GM21723 (cell line): ENCODE measurements around the gene APOL6.

Experiments used
- ATAC-seq: cut with Tn5 transposase; IDR thresholded peaks from one replicate; pipeline ENCODE4 v1.9.1; 2021; ENCODE audit warnings: mild to moderate bottlenecking, moderate library complexity; ENCODE audit not compliant: unreplicated experiment

The APOL6 gene, protein sequence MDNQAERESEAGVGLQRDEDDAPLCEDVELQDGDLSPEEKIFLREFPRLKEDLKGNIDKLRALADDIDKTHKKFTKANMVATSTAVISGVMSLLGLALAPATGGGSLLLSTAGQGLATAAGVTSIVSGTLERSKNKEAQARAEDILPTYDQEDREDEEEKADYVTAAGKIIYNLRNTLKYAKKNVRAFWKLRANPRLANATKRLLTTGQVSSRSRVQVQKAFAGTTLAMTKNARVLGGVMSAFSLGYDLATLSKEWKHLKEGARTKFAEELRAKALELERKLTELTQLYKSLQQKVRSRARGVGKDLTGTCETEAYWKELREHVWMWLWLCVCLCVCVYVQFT

GRCh38 chr22:35648066-35649025 is at the start of gene APOL6:
APOL6 (plus strand) TSS chr22:35648446; CDS start chr22:35656426, 7,980 bp downstream.
- ATAC-seq = no peak

DNA sequence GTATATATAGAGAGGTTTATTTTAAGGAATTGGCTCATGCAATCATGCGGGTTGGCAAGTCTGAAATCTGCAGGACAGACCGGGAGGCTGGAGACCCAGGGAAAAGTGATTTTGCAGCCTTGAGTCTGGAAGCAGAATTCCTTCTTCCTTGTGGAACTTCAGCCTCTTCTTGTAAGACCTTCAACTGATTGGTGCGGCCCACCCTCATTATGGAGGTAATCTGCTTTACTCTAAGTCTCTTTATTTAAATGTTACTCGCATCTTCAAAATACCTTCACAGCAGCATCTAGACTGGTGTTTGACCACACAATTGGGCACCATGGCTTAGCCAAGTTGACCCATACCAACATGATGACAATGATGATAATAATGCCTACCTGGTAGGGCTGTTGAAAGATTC is 48.9 kb upstream of the APOL6 start:
- no peak for ATAC-seq

- no peak for ATAC-seq
These were observed 47.8 kb upstream of the APOL6 start for GRCh38 chr22:35600476-35600875.

DNA sequence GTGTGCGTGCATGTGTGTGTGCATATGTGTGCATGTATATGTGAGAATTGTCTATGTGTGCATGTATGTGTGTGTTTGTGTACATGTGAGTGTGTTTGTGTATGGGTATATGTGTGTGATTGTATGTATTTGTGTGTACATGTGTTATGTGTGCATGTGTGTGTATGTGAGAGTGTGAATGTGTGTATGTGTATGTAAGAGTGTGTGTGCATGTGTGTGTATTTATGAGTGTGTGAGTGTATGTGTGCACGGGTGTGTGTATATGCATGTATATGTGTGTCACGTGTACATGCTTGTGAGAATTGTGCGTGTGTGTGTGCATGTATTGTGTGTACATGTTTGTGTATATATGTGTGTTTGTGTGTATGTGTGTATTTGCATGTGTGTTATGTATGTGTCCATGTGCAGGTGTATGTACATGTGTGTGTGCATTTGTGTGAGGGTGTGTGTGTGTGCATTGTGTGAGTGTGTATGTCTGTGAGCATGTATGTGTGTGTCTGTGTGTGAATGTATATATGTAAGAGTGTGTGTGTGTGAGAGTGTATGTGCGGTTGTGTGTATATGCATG is 47.1 kb upstream of the APOL6 start:
- no peak for ATAC-seq

DNA sequence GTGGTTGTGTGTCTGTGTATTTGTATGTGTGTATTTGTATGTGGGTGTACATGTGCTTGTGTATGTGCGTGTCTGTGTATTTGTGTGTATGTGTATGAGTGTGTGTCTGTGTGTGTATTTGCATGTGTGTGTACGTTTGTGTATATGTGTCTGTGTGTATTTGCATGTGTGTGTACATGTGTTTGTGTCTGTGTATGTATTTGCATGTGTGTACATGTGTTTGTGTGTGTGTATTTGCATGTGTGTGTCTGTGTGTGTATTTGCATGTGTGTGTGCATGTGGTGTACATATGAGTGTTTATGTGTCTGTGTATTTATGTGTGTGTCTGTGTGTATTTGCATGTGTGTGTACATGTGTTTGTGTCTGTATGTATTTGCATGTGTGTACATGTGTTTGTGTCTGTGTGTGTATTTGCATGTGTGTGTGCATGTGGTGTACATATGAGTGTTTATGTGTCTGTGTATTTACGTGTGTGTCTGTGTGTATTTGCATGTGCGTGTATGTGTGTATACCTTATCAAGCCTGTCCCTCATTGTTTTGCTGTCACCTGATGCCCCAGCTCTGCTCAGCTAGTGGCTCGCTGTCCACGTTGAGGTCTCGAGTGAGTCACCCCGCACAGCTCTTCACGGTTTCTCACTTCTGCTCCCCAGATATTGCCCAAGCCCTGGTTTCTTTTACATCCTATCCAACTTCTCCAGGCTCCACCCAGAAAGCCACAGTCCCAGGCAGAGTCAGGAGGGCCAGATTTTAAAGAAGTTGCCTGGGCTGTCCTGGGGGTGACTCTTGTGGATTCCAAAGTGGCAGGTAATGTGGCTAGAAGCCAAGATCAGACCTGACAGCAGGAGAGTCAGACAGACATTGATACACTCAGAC is 46.3 kb upstream of the APOL6 start:
- ATAC-seq = no peak

GRCh38 chr22:35604621-35605368 is 43.5 kb upstream of the APOL6 start:
- no peak for ATAC-seq

DNA sequence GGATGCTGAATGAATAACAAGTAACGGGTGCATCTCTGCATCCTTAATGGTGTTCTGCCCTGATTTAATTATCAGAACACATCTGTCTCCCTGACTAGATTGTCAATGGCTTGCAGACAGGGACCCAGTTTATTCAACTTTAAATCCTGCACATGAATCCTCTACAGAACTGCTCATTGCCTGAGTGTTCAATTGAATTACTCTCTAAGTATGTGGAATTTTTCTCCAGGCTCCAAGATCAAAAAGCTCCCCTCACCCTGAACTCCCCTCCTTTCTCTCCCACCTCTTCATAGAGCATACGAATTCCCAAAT is 42.9 kb upstream of the APOL6 start:
- no peak for ATAC-seq

DNA sequence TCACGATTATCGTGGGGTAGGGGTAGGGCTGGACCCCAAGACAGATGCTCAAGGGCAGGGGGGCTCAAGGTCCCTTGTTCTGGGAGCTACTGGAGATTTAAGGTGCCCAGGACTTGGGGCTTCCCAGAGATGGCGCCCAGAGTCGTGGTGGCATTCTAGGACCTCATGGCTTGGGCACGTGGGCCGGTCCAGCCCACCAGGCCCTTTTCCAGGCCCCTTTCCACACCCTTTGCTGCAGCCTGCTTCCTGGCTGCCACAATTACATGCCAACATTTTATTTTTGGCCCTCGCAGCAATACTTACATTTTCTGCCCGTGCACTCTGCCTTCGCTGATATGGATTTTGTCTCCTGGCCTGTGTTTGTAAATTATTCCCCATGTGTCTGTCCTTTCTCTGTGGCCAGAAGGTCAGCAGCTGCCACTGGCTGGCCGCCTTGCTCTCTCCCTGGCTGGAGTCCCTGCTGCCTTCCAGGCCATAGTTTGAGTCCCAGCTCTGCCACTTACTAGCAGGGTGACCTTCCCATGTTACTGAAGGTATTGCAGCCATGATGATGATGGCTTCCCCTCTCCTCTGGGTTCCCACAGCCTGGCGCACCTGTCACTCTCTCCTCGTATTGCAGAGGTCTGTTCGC is 42.3 kb upstream of the APOL6 start:
- no peak for ATAC-seq

DNA sequence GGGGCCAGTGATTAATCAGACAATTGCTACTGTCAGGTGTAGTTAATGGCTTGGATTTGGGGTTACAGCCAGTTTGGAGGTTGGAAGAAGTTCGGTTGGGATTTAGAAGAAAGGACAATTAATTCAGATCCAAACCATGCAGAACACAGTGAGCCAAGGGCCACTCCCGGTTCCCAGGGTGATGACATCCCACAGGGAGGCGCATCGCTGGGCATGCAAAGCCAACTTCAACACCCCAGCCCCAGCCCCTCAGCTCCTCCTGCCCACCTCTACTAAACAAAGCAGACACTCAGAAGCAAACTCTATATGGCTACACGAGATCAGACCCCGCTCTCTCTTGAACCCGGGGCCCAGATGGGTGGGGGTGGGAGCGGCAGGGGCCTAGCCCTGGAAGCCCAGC is 41.3 kb upstream of the APOL6 start:
- ATAC-seq = no peak

GRCh38 chr22:35608088-35608487 is 40.2 kb upstream of the APOL6 start:
- no peak for ATAC-seq

DNA sequence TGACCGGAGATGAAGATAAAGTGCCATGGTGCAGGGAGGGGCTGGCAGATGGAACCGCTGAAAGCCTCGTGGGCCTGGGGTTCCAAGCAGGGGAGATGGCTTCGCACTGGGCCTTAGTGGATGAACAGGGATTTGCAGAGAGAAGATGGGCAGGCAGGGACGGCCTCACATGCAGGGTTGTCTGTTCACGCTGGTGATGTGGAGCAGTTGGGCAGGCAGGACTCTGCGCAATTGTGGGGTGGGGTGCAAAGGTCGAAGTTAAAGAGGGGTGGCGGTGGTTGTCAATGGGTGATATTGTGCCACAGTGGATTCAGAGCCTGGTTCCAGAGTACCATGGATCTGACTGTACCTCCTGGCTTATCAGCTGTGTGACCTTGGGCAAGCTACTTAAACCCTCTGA is 39.0 kb upstream of the APOL6 start:
- no peak for ATAC-seq

- ATAC-seq = no peak
These were observed 38.5 kb upstream of the APOL6 start for GRCh38 chr22:35609761-35610160.

GRCh38 chr22:35610741-35611140 is 37.5 kb upstream of the APOL6 start:
- ATAC-seq = no peak

- ATAC-seq = no peak
These were observed 36.9 kb upstream of the APOL6 start for GRCh38 chr22:35611200-35611890.

DNA sequence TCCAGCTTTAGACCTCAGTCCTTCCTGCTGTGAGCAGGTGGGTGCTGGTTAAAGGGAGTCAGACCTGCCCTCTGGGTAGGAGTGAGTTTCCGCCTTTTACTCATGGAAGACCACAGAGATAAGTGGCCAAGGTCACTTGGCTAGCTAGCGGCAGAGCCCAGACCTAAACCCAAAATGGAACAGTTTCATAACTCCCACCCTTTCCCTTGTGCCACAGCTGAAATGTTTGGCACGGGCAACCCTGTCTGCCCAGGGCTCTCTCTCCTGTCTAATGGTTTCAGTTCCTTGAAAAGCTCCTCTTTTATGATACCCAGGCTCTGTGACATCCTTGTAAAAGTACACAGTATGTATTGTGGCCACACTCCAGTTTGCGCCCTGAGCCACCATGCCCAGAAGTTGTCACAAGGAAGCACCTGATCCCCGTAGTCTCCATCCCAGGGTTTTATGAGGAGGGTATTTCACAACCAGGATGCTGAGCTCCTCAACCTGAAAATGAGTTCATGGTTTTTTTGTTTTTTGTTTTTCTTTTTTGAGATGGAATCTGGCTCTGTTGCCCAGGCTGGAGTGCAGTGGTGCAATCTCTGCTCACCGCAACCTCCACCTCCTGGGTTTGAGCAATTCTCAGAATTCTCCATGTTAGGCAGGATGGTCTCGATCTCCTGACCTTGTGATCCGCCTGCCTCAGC is 36.2 kb upstream of the APOL6 start:
- no peak for ATAC-seq

GRCh38 chr22:35612903-35613302 is 35.3 kb upstream of the APOL6 start:
- ATAC-seq = no peak

GRCh38 chr22:35614404-35614803 is 33.8 kb upstream of the APOL6 start:
- ATAC-seq = no peak

GRCh38 chr22:35615156-35615555 is 33.1 kb upstream of the APOL6 start:
- no peak for ATAC-seq

DNA sequence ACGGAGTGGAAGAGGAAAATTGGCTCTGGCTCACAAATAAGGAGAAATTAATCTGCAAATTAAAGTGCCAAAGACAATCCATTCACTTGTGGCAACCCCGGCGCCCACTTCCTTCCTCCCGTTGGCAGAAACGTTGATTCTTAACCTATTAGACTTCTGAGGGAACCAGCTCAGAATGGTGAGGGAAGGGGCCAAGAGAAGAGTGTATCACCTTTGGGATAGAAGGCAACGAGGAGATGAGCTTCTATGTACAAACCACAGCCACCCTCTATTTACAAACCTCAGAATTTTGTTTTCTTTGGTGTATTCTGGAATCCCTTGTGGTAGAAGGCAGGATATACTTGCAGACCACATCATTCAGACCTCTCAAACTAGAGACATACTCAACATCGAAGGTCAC is 32.2 kb upstream of the APOL6 start:
- ATAC-seq = no peak
